Testis (tissue), 2 donors: Measurements from ENCODE around the gene MIEN1.

Experiments used
- POLR2A ChIP-seq: fragments of 450-650 bp; IDR thresholded peaks from one replicate; pipeline ENCODE4 v1.6.1; 2017; ENCODE audit warnings: antibody characterized with exemption, mild to moderate bottlenecking, moderate library complexity
- TF ChIP-seq, protein P1 (sequence below), 3 experiments: fragments of 450-650 bp in 2 of 3; fragments of 200-600 bp in 1 of 3; sonication (generic) in 1 of 3; IDR thresholded peaks; one replicate each; pipeline ENCODE4 v1.5.1; 2016 to 2019; ENCODE audit warnings: antibody characterized with exemption in 3 of 3, mild to moderate bottlenecking in 2 of 3, moderate library complexity in 1 of 3

DNA sequence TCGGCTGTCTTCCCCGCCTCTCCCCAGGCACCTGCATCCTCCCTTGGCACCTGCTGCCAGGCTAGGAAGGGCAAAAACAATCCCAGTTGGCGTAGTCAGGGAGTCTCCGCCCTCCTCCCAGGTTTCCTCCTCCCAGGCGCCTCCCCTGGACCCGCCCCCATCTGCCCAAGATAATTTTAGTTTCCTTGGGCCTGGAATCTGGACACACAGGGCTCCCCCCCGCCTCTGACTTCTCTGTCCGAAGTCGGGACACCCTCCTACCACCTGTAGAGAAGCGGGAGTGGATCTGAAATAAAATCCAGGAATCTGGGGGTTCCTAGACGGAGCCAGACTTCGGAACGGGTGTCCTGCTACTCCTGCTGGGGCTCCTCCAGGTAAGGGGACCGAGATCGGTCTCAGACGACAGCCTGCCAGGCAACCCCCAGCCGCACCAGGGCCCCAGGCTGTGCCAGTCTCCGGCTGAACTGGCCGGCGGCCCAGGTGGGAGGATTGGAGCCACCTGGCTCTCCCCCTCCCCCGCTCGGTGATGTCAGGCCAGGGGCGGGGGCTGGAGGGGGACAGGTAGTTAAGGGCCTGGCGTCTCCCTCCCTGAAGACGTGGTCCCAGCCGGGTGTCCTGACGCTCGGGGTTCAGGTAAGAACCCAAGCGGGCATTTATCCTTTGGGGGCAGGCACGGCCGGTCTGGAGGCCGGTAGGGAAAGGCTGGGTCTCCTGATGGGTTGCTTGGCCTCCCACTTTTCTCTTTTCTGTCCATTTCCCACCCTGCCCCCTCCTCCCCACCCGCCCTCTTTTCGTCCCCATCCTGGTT is 7.6 kb upstream of the MIEN1 start, which contains the start of gene GRB7:
- TF ChIP-seq, protein P1, sequence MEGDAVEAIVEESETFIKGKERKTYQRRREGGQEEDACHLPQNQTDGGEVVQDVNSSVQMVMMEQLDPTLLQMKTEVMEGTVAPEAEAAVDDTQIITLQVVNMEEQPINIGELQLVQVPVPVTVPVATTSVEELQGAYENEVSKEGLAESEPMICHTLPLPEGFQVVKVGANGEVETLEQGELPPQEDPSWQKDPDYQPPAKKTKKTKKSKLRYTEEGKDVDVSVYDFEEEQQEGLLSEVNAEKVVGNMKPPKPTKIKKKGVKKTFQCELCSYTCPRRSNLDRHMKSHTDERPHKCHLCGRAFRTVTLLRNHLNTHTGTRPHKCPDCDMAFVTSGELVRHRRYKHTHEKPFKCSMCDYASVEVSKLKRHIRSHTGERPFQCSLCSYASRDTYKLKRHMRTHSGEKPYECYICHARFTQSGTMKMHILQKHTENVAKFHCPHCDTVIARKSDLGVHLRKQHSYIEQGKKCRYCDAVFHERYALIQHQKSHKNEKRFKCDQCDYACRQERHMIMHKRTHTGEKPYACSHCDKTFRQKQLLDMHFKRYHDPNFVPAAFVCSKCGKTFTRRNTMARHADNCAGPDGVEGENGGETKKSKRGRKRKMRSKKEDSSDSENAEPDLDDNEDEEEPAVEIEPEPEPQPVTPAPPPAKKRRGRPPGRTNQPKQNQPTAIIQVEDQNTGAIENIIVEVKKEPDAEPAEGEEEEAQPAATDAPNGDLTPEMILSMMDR (IDR thresholded peaks at IDR 0.05) = no peak
- TF ChIP-seq POLR2A = no peak
